Effector memory CD4-positive, alpha-beta T cell (primary cell): ENCODE measurements around the gene STRADA.

Experiments used
- DNase-seq, 3 donors: peaks; one replicate each; pipeline ENCODE4 v3.0.0-alpha.2; 2020
- H3K27ac ChIP-seq: 2 replicates; pipeline ENCODE4 v1.7.0; 2013; ENCODE audit warnings: mild to moderate bottlenecking, low read length, moderate library complexity; ENCODE audit not compliant: insufficient read depth, poor library complexity, severe bottlenecking
- H3K27me3 ChIP-seq: replicated peaks from 2 replicates; pipeline ENCODE4 v1.7.0; 2013; ENCODE audit warnings: mild to moderate bottlenecking, low read length; ENCODE audit not compliant: insufficient read depth, control insufficient read depth, poor library complexity, severe bottlenecking
- H3K36me3 ChIP-seq: 2 replicates; pipeline ENCODE4 v1.7.0; 2013; ENCODE audit warnings: mild to moderate bottlenecking, low read length, moderate library complexity; ENCODE audit not compliant: control insufficient read depth, insufficient read depth
- H3K4me1 ChIP-seq: 2 replicates; pipeline ENCODE4 v1.7.0; 2013; ENCODE audit warnings: low read length, mild to moderate bottlenecking; ENCODE audit not compliant: control insufficient read depth, insufficient read depth, poor library complexity, severe bottlenecking
- H3K4me3 ChIP-seq: 2 replicates; pipeline ENCODE4 v1.7.0; 2013; ENCODE audit warnings: low read length, low read depth, mild to moderate bottlenecking; ENCODE audit not compliant: insufficient read depth, poor library complexity, severe bottlenecking
- H3K9me3 ChIP-seq: 2 replicates; pipeline ENCODE4 v1.7.0; 2013; ENCODE audit warnings: mild to moderate bottlenecking, low read length, moderate library complexity; ENCODE audit not compliant: control insufficient read depth

STRADA gene

GRCh38 chr17:63665527-63666214 is 75.9 kb downstream of the STRADA start:
- Histone ChIP-seq H3K27me3 (no peaks in the 10 kb centered on the region), H3K27ac (no peak overlapping the region), H3K4me3 (no peak overlapping the region), H3K4me1 (no peaks in the 10 kb centered on the region), H3K9me3 (no peaks in the 10 kb centered on the region), H3K36me3 (peaks cover 63% of the 10 kb centered on the region)
- no peak for DNase-seq

- Histone ChIP-seq H3K9me3 (no peaks in the 10 kb centered on the region), H3K4me3 (no peak overlapping the region), H3K36me3 (peaks cover 37% of the 10 kb centered on the region), H3K27ac (no peak overlapping the region), H3K4me1 (no peaks in the 10 kb centered on the region), H3K27me3 (no peaks in the 10 kb centered on the region)
- DNase-seq, result no peak
These were observed 81.7 kb downstream of the STRADA start for GRCh38 chr17:63659850-63660249.

GRCh38 chr17:63658366-63658765 is 83.2 kb downstream of the STRADA start:
- peaks cover 33% of the 10 kb centered on the region for H3K36me3 ChIP-seq

GRCh38 chr17:63657786-63658185 is 83.8 kb downstream of the STRADA start:
- Histone ChIP-seq H3K36me3 (peaks cover 37% of the 10 kb centered on the region), H3K27me3 (no peaks in the 10 kb centered on the region), H3K4me3 (no peak overlapping the region), H3K27ac (no peak overlapping the region), H3K9me3 (no peaks in the 10 kb centered on the region), H3K4me1 (no peaks in the 10 kb centered on the region)
- DNase-seq, result no peak

More at GRCh38 chr17:63658366-63658765, 83.2 kb downstream of the STRADA start:
- no peak for DNase-seq
- Histone ChIP-seq H3K9me3 (no peaks in the 10 kb centered on the region), H3K27ac (no peak overlapping the region), H3K4me1 (no peaks in the 10 kb centered on the region), H3K4me3 (no peak overlapping the region), H3K27me3 (no peaks in the 10 kb centered on the region)

- Histone ChIP-seq H3K9me3 (no peaks in the 10 kb centered on the region), H3K4me3 (no peak overlapping the region), H3K27ac (no peak overlapping the region), H3K27me3 (no peaks in the 10 kb centered on the region), H3K4me1 (no peaks in the 10 kb centered on the region), H3K36me3 (peaks cover 18% of the 10 kb centered on the region)
- DNase-seq, result no peak
These were observed 88.5 kb downstream of the STRADA start for GRCh38 chr17:63653050-63653449.
